Stomach smooth muscle (tissue), 2 donors: ENCODE results near the gene KLHL29.
A peak's percentile ranks its signal among the peaks of the same experiment; 100 is the strongest.

Experiments
- H3K27ac ChIP-seq: one replicate; pipeline ENCODE4 v1.7.0; 2013; ENCODE audit warnings: mild to moderate bottlenecking, low read length, inconsistent platforms
- H3K27me3 ChIP-seq, 2 donors: one replicate each; pipeline ENCODE4 v1.7.0; 2013; ENCODE audit warnings: low read length in 2 of 2; ENCODE audit not compliant: insufficient read depth in 2 of 2, control insufficient read depth in 1 of 2
- H3K36me3 ChIP-seq, 2 donors: one replicate each; pipeline ENCODE4 v1.7.0; 2013; ENCODE audit warnings: low read length in 2 of 2; ENCODE audit not compliant: control insufficient read depth in 2 of 2, insufficient read depth in 2 of 2
- H3K4me1 ChIP-seq: one replicate; pipeline ENCODE4 v1.7.0; 2013; ENCODE audit warnings: low read length; ENCODE audit not compliant: control insufficient read depth, insufficient read depth
- H3K4me3 ChIP-seq, 2 donors: one replicate each; pipeline ENCODE4 v1.7.0; 2013; ENCODE audit warnings: low read length in 2 of 2
- H3K9ac ChIP-seq, 2 donors: one replicate each; pipeline ENCODE4 v1.7.0; 2013; ENCODE audit warnings: low read length in 2 of 2, mild to moderate bottlenecking in 1 of 2
- H3K9me3 ChIP-seq, 2 donors: one replicate each; pipeline ENCODE4 v1.7.0; 2013; ENCODE audit warnings: low read length in 2 of 2; ENCODE audit not compliant: control insufficient read depth in 2 of 2
- donor health status: healthy.
- donor health status: Pancreatic carcinoma.

Gene KLHL29

GRCh38 chr2:23493846-23494245 lies 108.9 kb downstream of the KLHL29 start:
- Histone ChIP-seq H3K36me3 (peaks cover 0 to 2% of the 10 kb centered on the region in 2 donors), H3K4me1 (peaks cover 14% of the 10 kb centered on the region), H3K27me3 (no peaks in the 10 kb centered on the region), H3K9ac (no peak overlapping the region), H3K4me3 (no peak overlapping the region), H3K27ac (no peak overlapping the region), H3K9me3 (no peaks in the 10 kb centered on the region)

- Histone ChIP-seq H3K4me1 (peaks cover 14% of the 10 kb centered on the region), H3K27ac (no peak overlapping the region), H3K36me3 (peaks cover 0 to 2% of the 10 kb centered on the region in 2 donors), H3K27me3 (no peaks in the 10 kb centered on the region), H3K4me3 (no peak overlapping the region), H3K9ac (no peak overlapping the region), H3K9me3 (no peaks in the 10 kb centered on the region)
Observed at GRCh38 chr2:23494286-23494685, 109.3 kb downstream of the KLHL29 start.

- Histone ChIP-seq H3K27ac (no peak overlapping the region), H3K27me3 (no peaks in the 10 kb centered on the region), H3K4me1 (peaks cover 14% of the 10 kb centered on the region), H3K36me3 (no peaks in the 10 kb centered on the region), H3K9ac (no peak overlapping the region), H3K9me3 (no peaks in the 10 kb centered on the region), H3K4me3 (no peak overlapping the region)
Observed at GRCh38 chr2:23495661-23496114, 110.7 kb downstream of the KLHL29 start.

GRCh38 chr2:23496456-23496855 lies 111.5 kb downstream of the KLHL29 start:
- peaks cover 17% of the 10 kb centered on the region for H3K4me1 ChIP-seq

GRCh38 chr2:23497063-23497462 lies 112.1 kb downstream of the KLHL29 start:
- Histone ChIP-seq H3K9ac (no peak overlapping the region), H3K36me3 (no peaks in the 10 kb centered on the region), H3K27me3 (no peaks in the 10 kb centered on the region), H3K4me1 (peaks cover 19% of the 10 kb centered on the region), H3K9me3 (no peaks in the 10 kb centered on the region), H3K27ac (no peak overlapping the region), H3K4me3 (no peak overlapping the region)

More at GRCh38 chr2:23496456-23496855, 111.5 kb downstream of the KLHL29 start:
- Histone ChIP-seq H3K27me3 (no peaks in the 10 kb centered on the region), H3K9ac (no peak overlapping the region), H3K9me3 (no peaks in the 10 kb centered on the region), H3K4me3 (no peak overlapping the region), H3K27ac (no peak overlapping the region), H3K36me3 (no peaks in the 10 kb centered on the region)

- Histone ChIP-seq H3K4me1 (peaks cover 20% of the 10 kb centered on the region), H3K27ac (no peak overlapping the region), H3K36me3 (no peaks in the 10 kb centered on the region), H3K4me3 (no peak overlapping the region), H3K27me3 (no peaks in the 10 kb centered on the region), H3K9me3 (no peaks in the 10 kb centered on the region), H3K9ac (no peak overlapping the region)
Observed at GRCh38 chr2:23497536-23497935, 112.6 kb downstream of the KLHL29 start.

- no peaks in the 10 kb centered on the region for H3K36me3 ChIP-seq
- no peak overlapping the region for H3K4me3 ChIP-seq
- H3K27ac ChIP-seq, result no peak overlapping the region
- no peak overlapping the region for H3K9ac ChIP-seq
- H3K9me3 ChIP-seq, result no peaks in the 10 kb centered on the region
- peaks cover 23% of the 10 kb centered on the region for H3K4me1 ChIP-seq
- no peaks in the 10 kb centered on the region for H3K27me3 ChIP-seq
Observed at GRCh38 chr2:23498943-23499342, 114.0 kb downstream of the KLHL29 start.

GRCh38 chr2:23499439-23499838 lies 114.5 kb downstream of the KLHL29 start:
- Histone ChIP-seq H3K27ac (no peak overlapping the region), H3K4me1 (peaks cover 23% of the 10 kb centered on the region)

GRCh38 chr2:23500836-23501235 lies 115.9 kb downstream of the KLHL29 start:
- no peak overlapping the region for H3K27ac ChIP-seq
- H3K36me3 ChIP-seq, result no peaks in the 10 kb centered on the region
- no peaks in the 10 kb centered on the region for H3K9me3 ChIP-seq
- no peak overlapping the region for H3K9ac ChIP-seq
- no peak overlapping the region for H3K4me3 ChIP-seq
- peaks cover 34% of the 10 kb centered on the region for H3K4me1 ChIP-seq
- H3K27me3 ChIP-seq, result no peaks in the 10 kb centered on the region

More at GRCh38 chr2:23499439-23499838, 114.5 kb downstream of the KLHL29 start:
- Histone ChIP-seq H3K9me3 (no peaks in the 10 kb centered on the region), H3K9ac (no peak overlapping the region), H3K4me3 (no peak overlapping the region), H3K27me3 (no peaks in the 10 kb centered on the region), H3K36me3 (no peaks in the 10 kb centered on the region)

- Histone ChIP-seq H3K27ac (no peak overlapping the region), H3K27me3 (no peaks in the 10 kb centered on the region), H3K4me1 (peaks cover 42% of the 10 kb centered on the region), H3K4me3 (no peak overlapping the region), H3K36me3 (no peaks in the 10 kb centered on the region), H3K9ac (peak overlapping the region in 1 of 2 donors; percentile 29), H3K9me3 (no peaks in the 10 kb centered on the region)
Observed at GRCh38 chr2:23502096-23502495, 117.1 kb downstream of the KLHL29 start.

GRCh38 chr2:23503097-23503496 lies 118.1 kb downstream of the KLHL29 start:
- Histone ChIP-seq H3K4me1 (peaks cover 52% of the 10 kb centered on the region), H3K27me3 (no peaks in the 10 kb centered on the region), H3K27ac (no peak overlapping the region), H3K9ac (no peak overlapping the region), H3K9me3 (no peaks in the 10 kb centered on the region), H3K36me3 (no peaks in the 10 kb centered on the region), H3K4me3 (no peak overlapping the region)
